Astrocyte (in vitro differentiated cells and primary cell): Measurements from ENCODE around the gene COL5A2. TPM values are rescaled to one million over a fixed set of nuclear protein-coding genes. Genes with fewer than 3 reads are reported as not detected.

Experiments
- DNase-seq: peaks from one replicate; pipeline ENCODE4 v3.0.0-alpha.2; 2010; ENCODE audit warnings: low read depth
- FAIRE-seq: peaks from 2 replicates; lab custom pipeline; 2011; peaks lifted over from hg19 to GRCh38; lab: Jason Lieb, UNC
- H2AFZ ChIP-seq: 2 replicates; pipeline ENCODE4 v1.6.0; 2012; ENCODE audit warnings: low read depth, low read length, inconsistent platforms
- H3K27ac ChIP-seq: 2 replicates; pipeline ENCODE4 v1.5.1; 2011; ENCODE audit warnings: low read depth, low read length, inconsistent platforms
- H3K27me3 ChIP-seq: 2 replicates; pipeline ENCODE4 v1.6.0; 2011; ENCODE audit warnings: low read length, inconsistent platforms; ENCODE audit not compliant: insufficient read depth
- H3K36me3 ChIP-seq: 2 replicates; pipeline ENCODE4 v1.5.1; 2011; ENCODE audit warnings: low read length, inconsistent platforms; ENCODE audit not compliant: insufficient read depth
- H3K4me1 ChIP-seq: 2 replicates; pipeline ENCODE4 v1.5.1; 2011; ENCODE audit warnings: low read length, inconsistent platforms; ENCODE audit not compliant: insufficient read depth
- H3K4me2 ChIP-seq: 2 replicates; pipeline ENCODE4 v1.6.0; 2012; ENCODE audit warnings: low read length, inconsistent platforms
- H3K4me3 ChIP-seq: 2 replicates; pipeline ENCODE4 v1.5.1; 2011; ENCODE audit warnings: low read depth, mild to moderate bottlenecking, low read length, inconsistent platforms; ENCODE audit not compliant: insufficient read depth
- H3K79me2 ChIP-seq: 2 replicates; pipeline ENCODE4 v1.6.0; 2012; ENCODE audit warnings: mild to moderate bottlenecking, low read length, inconsistent platforms; ENCODE audit not compliant: insufficient read depth
- H3K9ac ChIP-seq: 2 replicates; pipeline ENCODE4 v1.6.0; 2012; ENCODE audit warnings: mild to moderate bottlenecking, low read length, inconsistent platforms
- H3K9me3 ChIP-seq: 2 replicates; pipeline ENCODE4 v1.5.1; 2012; ENCODE audit warnings: low read depth, mild to moderate bottlenecking, low read length, inconsistent platforms; ENCODE audit not compliant: insufficient read depth
- H4K20me1 ChIP-seq: 2 replicates; pipeline ENCODE4 v1.6.0; 2012; ENCODE audit warnings: low read length, inconsistent platforms; ENCODE audit not compliant: insufficient read depth
- H3K27ac Mint-ChIP-seq: one replicate; pipeline ENCODE4 v1.8.0; 2021; ENCODE audit warnings: mild to moderate bottlenecking, mixed read lengths; ENCODE audit not compliant: unreplicated experiment
- H3K27me3 Mint-ChIP-seq: one replicate; pipeline ENCODE4 v1.8.0; 2021; ENCODE audit warnings: low read depth, mixed read lengths; ENCODE audit not compliant: unreplicated experiment
- H3K36me3 Mint-ChIP-seq: one replicate; pipeline ENCODE4 v1.8.0; 2021; ENCODE audit warnings: low read depth, mixed read lengths; ENCODE audit not compliant: unreplicated experiment
- H3K4me1 Mint-ChIP-seq: one replicate; pipeline ENCODE4 v1.8.0; 2021; ENCODE audit warnings: low read depth, mixed read lengths; ENCODE audit not compliant: unreplicated experiment
- H3K4me3 Mint-ChIP-seq: one replicate; pipeline ENCODE4 v1.8.0; 2021; ENCODE audit warnings: mild to moderate bottlenecking, moderate library complexity, mixed read lengths; ENCODE audit not compliant: unreplicated experiment
- H3K9me3 Mint-ChIP-seq: one replicate; pipeline ENCODE4 v1.8.0; 2021; ENCODE audit warnings: mild to moderate bottlenecking, mixed read lengths; ENCODE audit not compliant: unreplicated experiment
- CTCF ChIP-seq: IDR thresholded peaks from 2 replicates; pipeline ENCODE4 v1.5.1; 2011; ENCODE audit warnings: low read depth, mild to moderate bottlenecking, inconsistent platforms, low read length, moderate library complexity; ENCODE audit not compliant: insufficient read depth
- EZH2 ChIP-seq: IDR thresholded peaks from 2 replicates; pipeline ENCODE4 v1.6.1; 2012; ENCODE audit warnings: mild to moderate bottlenecking, low read length, inconsistent platforms; ENCODE audit not compliant: insufficient read depth
- total RNA-seq: library from RNA; stranded (reverse); gene quantifications from 2 replicates; pipeline ENCODE4 v1.2.1, GENCODE V29; 2021

The COL5A2 gene
- total RNA-seq, 1 donor from 2014 or later: 429 TPM

GRCh38 chr2:189066037-189066436 lies 113.5 kb downstream of the COL5A2 start:
- no peaks in the 10 kb centered on the region for H3K79me2 ChIP-seq
- H3K9ac ChIP-seq: no peak overlapping the region
- Mint-ChIP-seq H3K36me3 (peaks cover 7% of the 10 kb centered on the region), H3K9me3 (no peaks in the 10 kb centered on the region), H3K4me3 (peak overlapping the region; percentile 40), H3K27me3 (no peaks in the 10 kb centered on the region), H3K27ac (no peak overlapping the region), H3K4me1 (peaks cover 1% of the 10 kb centered on the region)
- H2AFZ ChIP-seq: no peak overlapping the region
- DNase-seq (no peak), FAIRE-seq (no peak)
- H3K9me3 ChIP-seq: no peaks in the 10 kb centered on the region
- H3K27ac ChIP-seq: no peak overlapping the region
- H3K27me3 ChIP-seq: no peaks in the 10 kb centered on the region
- no peak for TF ChIP-seq CTCF
- TF ChIP-seq EZH2: no peak
- no peak overlapping the region for H3K4me3 ChIP-seq
- peaks cover 57% of the 10 kb centered on the region for H3K36me3 ChIP-seq
- no peak overlapping the region for H3K4me2 ChIP-seq
- H3K4me1 ChIP-seq: no peaks in the 10 kb centered on the region
- no peaks in the 10 kb centered on the region for H4K20me1 ChIP-seq

DNA sequence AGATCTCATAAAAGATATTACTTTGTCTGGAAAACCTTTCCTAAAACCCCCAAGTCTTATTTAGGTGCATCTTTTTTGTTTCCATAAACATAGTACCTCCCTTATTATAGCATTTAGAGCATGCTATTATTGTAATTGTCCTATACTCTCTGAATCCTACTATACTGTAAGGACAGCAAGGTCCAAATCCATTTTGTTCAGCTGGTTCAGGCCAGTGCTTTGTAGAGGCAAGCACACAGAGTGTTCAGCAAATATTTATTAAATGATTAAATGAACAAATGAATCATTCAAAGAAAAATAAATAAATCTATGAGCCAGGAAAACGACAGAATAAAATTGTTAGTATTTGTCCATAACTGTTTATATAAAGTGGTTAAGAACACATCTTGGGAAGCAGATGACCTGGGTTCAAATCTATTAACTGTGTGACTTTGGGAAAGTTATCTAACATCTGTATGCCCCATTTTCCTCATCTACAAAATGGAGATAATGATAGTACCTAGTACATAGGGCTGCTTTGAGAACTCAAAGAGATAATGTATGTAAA lies 119.4 kb downstream of the COL5A2 start:
- Histone ChIP-seq H4K20me1 (no peaks in the 10 kb centered on the region), H3K27me3 (no peaks in the 10 kb centered on the region), H3K27ac (no peak overlapping the region), H3K36me3 (peaks cover 66% of the 10 kb centered on the region), H3K9ac (no peak overlapping the region), H3K4me1 (no peaks in the 10 kb centered on the region), H2AFZ (no peak overlapping the region), H3K4me3 (no peak overlapping the region), H3K9me3 (no peaks in the 10 kb centered on the region), H3K79me2 (no peaks in the 10 kb centered on the region), H3K4me2 (no peak overlapping the region)
- Mint-ChIP-seq H3K9me3 (no peaks in the 10 kb centered on the region), H3K36me3 (peaks cover 7% of the 10 kb centered on the region), H3K27me3 (no peaks in the 10 kb centered on the region), H3K4me3 (no peak overlapping the region), H3K4me1 (no peaks in the 10 kb centered on the region), H3K27ac (no peak overlapping the region)
- no peak for TF ChIP-seq EZH2
- TF ChIP-seq CTCF: no peak
- no peak for DNase-seq
- no peak for FAIRE-seq

GRCh38 chr2:189057316-189057715 lies 122.2 kb downstream of the COL5A2 start:
- TF ChIP-seq EZH2 (no peak), CTCF (no peak)
- no peaks in the 10 kb centered on the region for H3K79me2 ChIP-seq
- no peak overlapping the region for H3K4me3 ChIP-seq
- no peak for FAIRE-seq
- no peak overlapping the region for H3K9ac ChIP-seq
- no peak overlapping the region for H3K27ac ChIP-seq
- no peaks in the 10 kb centered on the region for H3K27me3 ChIP-seq
- Mint-ChIP-seq H3K27me3 (no peaks in the 10 kb centered on the region), H3K4me3 (no peak overlapping the region), H3K4me1 (no peaks in the 10 kb centered on the region), H3K36me3 (peaks cover 7% of the 10 kb centered on the region), H3K9me3 (no peaks in the 10 kb centered on the region), H3K27ac (no peak overlapping the region)
- H3K4me1 ChIP-seq: no peaks in the 10 kb centered on the region
- no peak for DNase-seq
- H3K9me3 ChIP-seq: no peaks in the 10 kb centered on the region
- no peak overlapping the region for H3K4me2 ChIP-seq
- no peaks in the 10 kb centered on the region for H4K20me1 ChIP-seq
- H2AFZ ChIP-seq: no peak overlapping the region
- peaks cover 72% of the 10 kb centered on the region for H3K36me3 ChIP-seq
